Epidermal melanocyte (primary cell): Measurements from ENCODE around the gene TDRD12.

ENCODE experiments used
- DNase-seq: peaks from one replicate; pipeline ENCODE4 v3.0.0; 2011; ENCODE audit warnings: low spot score; ENCODE audit not compliant: insufficient read length

Gene TDRD12

GRCh38 chr19:32719611-32720059 lies at the start of gene TDRD12:
Gene TDRD12, plus strand, starts transcription at chr19:32719767. Its CDS starts 306 bp downstream, at chr19:32720073.
- DNase-seq: no peak

GRCh38 chr19:32671883-32672593 lies 47.5 kb upstream of the TDRD12 start:
- no peak for DNase-seq

GRCh38 chr19:32672841-32673240 lies 46.7 kb upstream of the TDRD12 start:
- no peak for DNase-seq

- DNase-seq: no peak
Measured at GRCh38 chr19:32673573-32673972, 46.0 kb upstream of the TDRD12 start.

GRCh38 chr19:32674153-32674930 lies 45.2 kb upstream of the TDRD12 start:
- DNase-seq: no peak

GRCh38 chr19:32674931-32675719 lies 44.4 kb upstream of the TDRD12 start, which contains the start of gene ANKRD27:
Gene ANKRD27, minus strand, starts transcription at chr19:32675180. Its CDS starts 16,165 bp downstream, at chr19:32659015.
- DNase-seq: peak; percentile 98

- DNase-seq: peak; percentile 44
Measured at GRCh38 chr19:32675720-32676185, 43.8 kb upstream of the TDRD12 start, which contains the start of gene RGS9BP. Gene RGS9BP, plus strand, starts transcription at chr19:32675848. Its CDS starts 416 bp downstream, at chr19:32676264.

GRCh38 chr19:32676186-32676894 lies 43.2 kb upstream of the TDRD12 start:
- no peak for DNase-seq

- no peak for DNase-seq
Measured at GRCh38 chr19:32676895-32677359, 42.6 kb upstream of the TDRD12 start.

- DNase-seq: no peak
Measured at GRCh38 chr19:32677657-32678056, 41.9 kb upstream of the TDRD12 start.

- DNase-seq: no peak
Measured at GRCh38 chr19:32680986-32681385, 38.6 kb upstream of the TDRD12 start.

- no peak for DNase-seq
Measured at GRCh38 chr19:32682317-32682716, 37.2 kb upstream of the TDRD12 start.

- no peak for DNase-seq
Measured at GRCh38 chr19:32686847-32687475, 32.6 kb upstream of the TDRD12 start.

GRCh38 chr19:32687681-32688080 lies 31.9 kb upstream of the TDRD12 start:
- no peak for DNase-seq

GRCh38 chr19:32688311-32688710 lies 31.3 kb upstream of the TDRD12 start:
- no peak for DNase-seq

GRCh38 chr19:32691291-32691951 lies 28.1 kb upstream of the TDRD12 start, which contains the start of gene NUDT19:
Gene NUDT19, plus strand, starts transcription at chr19:32691821. Its CDS starts 140 bp downstream, at chr19:32691961.
- DNase-seq: peak; percentile 77

GRCh38 chr19:32691952-32692726 lies 27.4 kb upstream of the TDRD12 start:
- no peak for DNase-seq

- no peak for DNase-seq
Measured at GRCh38 chr19:32692727-32693061, 26.9 kb upstream of the TDRD12 start.
